ENCODE data around the gene DRAXIN.

- no peak for TF ChIP-seq CTCF (IDR thresholded peaks at IDR 0.05)
- no peak for TF ChIP-seq POLR2A (IDR thresholded peaks at IDR 0.05)
These were observed 20.3 kb upstream of the DRAXIN start for GRCh38 chr1:11671205-11671543.

Data from uterus (tissue), 2 donors.